NCI-H1694 treated with DMSO at 0.1 percent for 48 hours (cell line): Measurements from ENCODE around the gene SFRP2.
A peak's percentile ranks its signal among the peaks of the same experiment; 100 is the strongest.

Experiments
- DNase-seq: peaks from one replicate; lab custom pipeline; 2025; lab: John Stamatoyannopoulos, UW

SFRP2 gene

DNA sequence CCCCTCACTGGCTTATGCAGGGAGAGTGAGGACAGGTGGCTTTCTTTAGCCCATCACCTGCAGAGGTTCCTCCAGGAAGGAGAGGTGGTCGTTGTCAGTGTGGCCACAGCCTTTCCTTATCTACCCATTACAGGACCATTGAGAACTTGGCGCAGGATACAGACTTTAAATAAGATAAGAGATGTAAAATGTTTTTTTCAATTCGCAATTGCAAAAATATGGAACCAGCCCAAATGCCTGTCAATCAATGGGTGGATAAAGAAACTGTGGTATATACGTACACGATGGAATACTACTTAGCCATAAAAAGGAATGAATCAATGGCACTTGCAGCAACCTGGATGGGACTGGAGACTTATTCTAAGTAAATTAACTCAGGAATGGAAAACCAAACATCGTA lies 22.1 kb downstream of the SFRP2 start:
- DNase-seq = no peak

- no peak for DNase-seq
These were observed 23.0 kb downstream of the SFRP2 start for GRCh38 chr4:153765894-153766293.

GRCh38 chr4:153764601-153765368 lies 24.1 kb downstream of the SFRP2 start:
- no peak for DNase-seq

DNA sequence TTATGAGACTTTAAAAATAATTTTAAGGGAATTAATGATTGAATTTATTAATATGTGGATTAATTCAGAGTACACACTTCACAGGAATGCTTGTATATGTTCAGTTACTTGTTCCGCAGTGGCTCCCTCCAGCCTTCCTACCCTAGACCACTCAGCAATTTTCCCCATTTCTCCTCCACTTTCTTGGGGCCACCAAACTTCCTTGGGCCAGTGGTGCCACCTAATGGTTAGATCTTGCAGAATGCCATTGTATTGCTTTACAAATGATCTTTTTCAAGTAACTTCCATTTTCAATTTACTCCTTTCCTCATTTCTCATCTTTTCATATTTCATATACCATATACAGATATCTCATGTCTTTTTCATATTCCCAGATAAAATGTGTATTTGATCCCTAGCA lies 25.5 kb downstream of the SFRP2 start:
- DNase-seq = no peak

DNA sequence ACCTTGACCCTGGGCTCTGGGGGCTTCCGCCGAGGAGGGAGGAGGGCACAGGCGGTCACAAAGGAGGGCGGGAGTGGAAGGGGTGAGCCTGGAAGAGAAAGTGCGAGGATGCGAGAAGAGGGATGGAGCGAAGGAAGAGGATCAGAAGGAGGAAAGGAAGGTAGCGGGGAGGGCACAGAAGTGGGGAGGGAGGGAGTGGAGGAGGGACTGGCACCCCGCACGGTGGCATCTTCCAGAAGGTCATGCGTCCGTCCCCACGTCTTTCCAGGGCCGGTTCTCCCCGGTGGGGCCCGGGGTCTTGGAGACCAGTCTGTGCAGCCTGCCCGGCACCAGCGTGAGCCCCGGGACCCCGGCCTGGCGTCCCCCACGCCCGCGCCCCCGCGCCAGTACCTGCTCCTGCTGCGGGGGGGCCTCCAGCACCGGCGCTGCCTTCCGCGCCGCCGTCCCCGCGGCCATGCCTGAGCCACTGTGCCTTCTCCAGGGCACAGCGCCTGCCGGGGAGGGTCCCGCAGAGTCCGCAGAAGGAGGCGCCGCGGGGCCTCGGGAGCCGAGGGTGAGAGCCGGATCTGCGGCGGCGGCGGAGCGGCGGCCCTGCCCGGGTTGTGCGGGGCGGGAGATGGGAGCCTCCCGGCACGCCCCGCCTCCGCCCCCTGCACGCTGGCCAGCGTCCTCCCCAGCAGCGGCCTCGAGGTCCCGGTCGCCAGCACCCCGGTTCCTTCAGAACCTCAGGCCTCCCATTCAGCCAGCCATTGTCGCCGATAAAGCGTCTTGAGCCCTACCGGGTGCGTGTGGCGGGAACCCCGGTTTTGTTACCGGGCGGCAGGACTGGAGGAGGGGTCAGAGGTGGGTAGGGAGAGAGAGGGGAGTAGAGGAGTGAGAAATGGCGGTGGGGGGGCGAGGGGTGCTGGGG lies 29.2 kb downstream of the SFRP2 start, which contains the start of gene RNF175:
TSS of gene RNF175 (minus strand) at position 618 of the 910 bp plus-strand sequence. CDS start at position 456, 162 bp downstream.
- DNase-seq = no peak

DNA sequence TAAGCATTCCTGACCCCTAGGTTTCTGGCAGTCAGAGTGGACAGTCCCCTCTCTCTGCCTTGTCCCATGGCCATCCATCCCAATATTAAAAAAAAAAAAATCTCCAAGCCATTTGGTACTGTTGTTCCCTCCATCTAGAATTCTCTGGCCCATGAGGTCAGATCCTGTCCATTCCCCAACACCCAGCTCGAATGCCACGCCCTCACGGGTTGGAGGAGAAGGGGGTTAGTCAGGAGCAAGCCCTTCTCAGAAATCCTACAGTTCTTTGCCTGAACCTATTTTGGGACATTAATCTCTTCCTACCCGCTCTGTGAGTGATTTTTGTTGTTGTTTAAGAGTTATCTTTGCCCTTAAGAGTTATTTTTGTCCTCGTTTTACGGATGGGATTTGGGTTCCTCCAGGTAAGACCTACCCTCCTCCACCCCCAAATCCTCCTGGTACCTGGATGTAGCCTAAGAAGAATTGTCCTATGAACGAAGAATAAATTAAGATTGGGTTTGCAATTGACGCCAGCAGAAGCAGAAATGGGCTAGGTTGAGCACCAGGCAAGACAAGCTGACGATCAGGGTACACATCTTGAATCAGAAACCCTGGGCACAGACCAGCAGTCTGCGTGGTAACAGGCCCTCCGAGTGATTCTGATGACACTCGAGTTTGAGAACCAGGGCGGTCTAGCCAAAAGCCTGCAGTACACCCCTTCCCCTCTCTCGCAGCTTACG lies 30.0 kb downstream of the SFRP2 start:
- DNase-seq = no peak

- DNase-seq = no peak
These were observed 30.7 kb downstream of the SFRP2 start for GRCh38 chr4:153758136-153758535.

- no peak for DNase-seq
These were observed 31.5 kb downstream of the SFRP2 start for GRCh38 chr4:153757407-153757806.

DNA sequence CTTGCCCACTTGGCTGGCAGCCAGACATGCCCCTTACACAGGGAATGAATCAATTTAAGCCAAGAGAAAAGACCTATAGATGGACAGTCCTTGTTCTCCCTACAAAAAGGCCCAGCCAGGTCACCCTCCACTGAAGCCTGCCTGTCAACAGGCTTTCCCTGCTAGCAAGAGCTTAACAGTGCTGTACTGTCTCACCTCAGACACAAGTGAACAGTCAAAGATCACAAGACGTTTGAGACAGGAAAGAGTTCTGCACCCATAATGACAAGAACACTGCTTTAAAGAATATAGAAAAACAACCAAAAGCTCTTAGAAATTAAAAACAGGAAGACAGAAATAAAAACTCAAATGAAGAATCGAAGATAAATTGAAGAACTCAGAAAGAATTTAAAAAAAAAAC lies 33.7 kb downstream of the SFRP2 start:
- no peak for DNase-seq

DNA sequence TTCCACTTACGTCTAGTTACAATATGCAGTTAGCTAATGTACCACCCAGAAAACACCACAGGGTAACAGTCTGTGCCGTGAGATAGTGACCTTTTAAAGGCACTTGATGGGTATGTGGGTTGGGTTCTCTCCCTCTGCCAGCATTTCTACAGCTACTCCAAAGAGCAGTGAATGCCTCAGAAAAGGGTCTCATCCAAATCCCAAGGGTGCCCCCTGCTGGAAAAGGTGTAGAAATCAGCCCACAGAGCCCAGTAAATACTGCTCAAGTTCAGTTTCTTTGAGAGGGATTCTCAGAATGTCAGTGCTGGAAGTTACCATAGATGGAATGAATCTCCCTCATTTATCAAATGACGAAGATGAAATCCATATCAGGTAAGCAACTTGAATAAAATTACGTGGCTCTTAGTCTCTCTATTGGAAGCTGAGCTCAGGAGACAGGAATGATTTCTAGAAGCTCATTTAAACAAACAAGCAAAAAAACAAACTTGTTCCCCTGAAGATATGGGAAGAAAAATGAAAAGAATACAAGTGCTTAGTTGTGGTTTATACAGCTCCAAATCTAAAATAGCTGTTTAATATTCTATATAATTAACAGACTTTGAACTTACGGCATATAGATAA lies 38.6 kb downstream of the SFRP2 start:
- DNase-seq = peak; percentile 49

- DNase-seq = no peak
These were observed 40.5 kb downstream of the SFRP2 start for GRCh38 chr4:153748378-153748777.

- DNase-seq = no peak
These were observed 41.4 kb downstream of the SFRP2 start for GRCh38 chr4:153747406-153747955.

GRCh38 chr4:153745651-153746050 lies 43.2 kb downstream of the SFRP2 start:
- DNase-seq = no peak

DNA sequence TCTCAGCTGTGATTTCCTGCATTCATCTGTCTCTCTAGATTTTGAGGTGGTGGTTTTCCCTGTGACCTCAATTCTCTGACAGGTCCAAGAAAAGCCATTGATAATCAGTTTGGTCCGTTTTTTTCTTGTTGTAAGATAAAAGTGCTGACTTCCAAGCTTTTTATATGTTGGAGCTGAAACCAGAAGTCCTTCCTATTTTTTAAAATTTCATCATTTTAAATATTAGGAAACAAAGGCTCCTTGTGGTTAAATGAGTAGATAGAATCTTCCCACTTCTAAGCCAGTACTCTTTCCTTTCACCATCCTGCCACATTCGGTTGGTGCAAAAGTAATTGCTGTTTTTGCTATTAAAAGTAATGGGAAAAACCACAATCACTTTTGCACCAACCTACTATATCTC lies 47.3 kb downstream of the SFRP2 start:
- DNase-seq = no peak

DNA sequence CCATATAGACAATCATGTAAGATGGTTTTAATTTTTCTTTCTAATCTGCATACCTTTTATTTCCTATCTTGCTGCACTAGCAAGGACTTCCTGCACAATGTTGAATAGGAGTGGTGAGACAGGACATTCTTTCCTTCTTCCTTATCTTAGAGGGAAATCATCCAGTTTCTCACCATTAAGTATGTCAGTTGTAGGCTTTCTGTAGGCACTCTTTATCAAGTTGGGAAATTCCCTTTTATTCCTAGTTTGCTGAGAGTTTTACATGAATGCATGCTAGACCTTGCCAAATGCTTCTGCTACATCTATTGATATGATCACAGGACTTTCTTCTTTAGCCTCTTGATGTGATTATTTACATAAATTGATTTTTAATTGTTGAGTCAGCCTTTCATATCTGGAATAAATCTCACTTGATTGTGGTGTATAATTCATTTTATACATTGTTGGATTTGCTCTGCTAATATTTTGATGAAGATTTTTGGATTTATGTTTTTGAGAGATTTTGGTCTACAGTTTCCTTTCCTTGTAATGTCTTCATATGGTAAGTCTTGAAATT lies 52.9 kb downstream of the SFRP2 start:
- no peak for DNase-seq

DNA sequence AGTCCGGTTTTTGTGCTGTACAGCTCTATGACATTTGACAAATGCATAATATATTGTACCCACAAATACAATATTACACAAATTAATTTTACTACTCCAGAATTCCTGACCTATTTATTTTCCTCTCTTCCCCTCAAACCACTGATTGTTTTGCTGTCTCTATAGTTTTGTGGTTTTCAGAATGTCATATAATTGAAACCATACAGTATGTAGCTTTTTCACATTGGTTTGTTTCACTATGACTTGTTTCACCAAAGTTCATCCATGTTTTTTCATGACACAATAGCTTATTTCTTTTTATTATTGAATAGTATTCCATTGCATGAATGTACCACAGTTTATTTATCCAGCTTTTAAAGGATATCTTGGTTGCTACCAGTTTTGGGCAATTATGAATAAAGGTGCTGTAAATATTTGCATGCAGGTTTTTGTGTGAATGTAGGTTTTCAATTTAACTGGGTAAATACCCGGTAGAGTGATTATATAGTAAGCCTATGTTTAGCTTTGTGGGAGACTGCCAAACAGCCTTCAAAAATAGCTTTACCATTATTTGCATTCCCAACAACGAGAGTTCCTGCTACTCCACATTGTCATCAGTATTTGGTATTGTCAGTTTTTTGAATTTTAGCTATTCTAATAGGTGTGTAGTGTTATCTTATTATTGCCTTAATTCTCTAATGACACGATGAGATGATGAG lies 55.0 kb downstream of the SFRP2 start:
- DNase-seq = no peak

- DNase-seq = no peak
These were observed 57.6 kb downstream of the SFRP2 start for GRCh38 chr4:153731239-153731638.
